Keratinocyte (primary cell): Measurements from ENCODE around the gene URAD. TPM values are rescaled to one million over a fixed set of nuclear protein-coding genes. Genes with fewer than 3 reads are reported as not detected.

Experiments used
- DNase-seq: peaks from one replicate; pipeline ENCODE4 v3.0.0-alpha.2; 2011; ENCODE audit warnings: low read depth, missing footprints, low spot score
- FAIRE-seq: peaks from 2 replicates; lab custom pipeline; 2011; peaks lifted over from hg19 to GRCh38; lab: Jason Lieb, UNC
- H2AFZ ChIP-seq: 2 replicates; pipeline ENCODE4 v1.6.0; 2012; ENCODE audit warnings: low read length, control low read depth, inconsistent platforms; ENCODE audit not compliant: control insufficient read depth
- H3K27ac ChIP-seq: 2 replicates; pipeline ENCODE4 v1.5.1; 2011; ENCODE audit warnings: low read length; ENCODE audit not compliant: control insufficient read depth, insufficient read depth
- H3K27me3 ChIP-seq: 3 replicates; pipeline ENCODE4 v1.6.0; 2011; ENCODE audit warnings: low read length; ENCODE audit not compliant: control insufficient read depth, insufficient read depth; ENCODE audit errors: extremely low read depth
- H3K36me3 ChIP-seq, 2 experiments: 2 replicates in 1 of 2; 3 replicates in 1 of 2; pipeline ENCODE4 v1.5.1; 2011; ENCODE audit warnings: low read length in 2 of 2, mild to moderate bottlenecking in 1 of 2; ENCODE audit not compliant: control insufficient read depth in 2 of 2, insufficient read depth in 2 of 2; ENCODE audit errors: extremely low read depth in 1 of 2
- H3K4me1 ChIP-seq: 3 replicates; pipeline ENCODE4 v1.5.1; 2011; ENCODE audit warnings: low read length; ENCODE audit not compliant: control insufficient read depth, insufficient read depth; ENCODE audit errors: extremely low read depth
- H3K4me2 ChIP-seq: 3 replicates; pipeline ENCODE4 v1.6.0; 2011; ENCODE audit warnings: low read depth, low read length; ENCODE audit not compliant: control insufficient read depth, insufficient read depth; ENCODE audit errors: extremely low read depth
- H3K4me3 ChIP-seq, 3 experiments: fragments of 200-600 bp in 1 of 3; sonication (generic) in 1 of 3; 2 replicates in 2 of 3; 3 replicates in 1 of 3; pipeline ENCODE4 v1.5.1; 2011 to 2016; ENCODE audit warnings: low read length in 3 of 3, mild to moderate bottlenecking in 3 of 3, control low read depth in 2 of 3, inconsistent platforms in 1 of 3, low read depth in 1 of 3, mixed read lengths in 1 of 3, mixed run types in 1 of 3, moderate library complexity in 1 of 3; ENCODE audit not compliant: control insufficient read depth in 2 of 3, insufficient read depth in 2 of 3; ENCODE audit errors: extremely low read depth in 1 of 3
- H3K79me2 ChIP-seq: 2 replicates; pipeline ENCODE4 v1.6.0; 2012; ENCODE audit warnings: low read length; ENCODE audit not compliant: control insufficient read depth, insufficient read depth
- H3K9ac ChIP-seq: 3 replicates; pipeline ENCODE4 v1.6.0; 2011; ENCODE audit warnings: low read length; ENCODE audit not compliant: control insufficient read depth, insufficient read depth; ENCODE audit errors: extremely low read depth
- H3K9me1 ChIP-seq: 3 replicates; pipeline ENCODE4 v1.6.0; 2011; ENCODE audit warnings: low read length; ENCODE audit not compliant: control insufficient read depth, insufficient read depth; ENCODE audit errors: extremely low read depth
- H3K9me3 ChIP-seq: 2 replicates; pipeline ENCODE4 v1.5.1; 2012; ENCODE audit warnings: low read depth, low read length; ENCODE audit not compliant: control insufficient read depth
- H4K20me1 ChIP-seq: 3 replicates; pipeline ENCODE4 v1.6.0; 2011; ENCODE audit warnings: low read length; ENCODE audit not compliant: control insufficient read depth, insufficient read depth; ENCODE audit errors: extremely low read depth
- CTCF ChIP-seq, 3 experiments: IDR thresholded peaks in 1 of 3; conservative IDR thresholded peaks in 1 of 3; optimal IDR thresholded peaks in 1 of 3; 2 replicates in 2 of 3; 3 replicates in 1 of 3; pipeline versions ENCODE3 to v1.5.1; 2011; ENCODE audit warnings: low read length in 3 of 3, mild to moderate bottlenecking in 3 of 3, moderate library complexity in 2 of 3, control low read depth in 1 of 3, inconsistent platforms in 1 of 3; ENCODE audit not compliant: insufficient read depth in 2 of 3; ENCODE audit errors: extremely low read depth in 1 of 3
- EZH2 ChIP-seq: IDR thresholded peaks from one replicate; pipeline ENCODE4 v1.6.1; 2012; ENCODE audit warnings: inconsistent platforms, mild to moderate bottlenecking, low read length, moderate library complexity
- dilution Hi-C: fragments of 300-500 bp; cut with MboI; formaldehyde crosslinking; loops from one replicate; pipeline ENCODE4 v1.7.0; 2020; ENCODE audit warnings: low sequenced_read_pairs; ENCODE audit not compliant: extremely low pct_ligation_motif_present
- polyA plus RNA-seq, 5 experiments: library from polyadenylated mRNA; depleted of rRNA in 3 of 5; stranded (reverse) in 3 of 5; stranded (forward) in 1 of 5; unstranded in 1 of 5; fragments of >200 nt; gene quantifications; 1 replicate in 1 of 5; 2 replicates in 3 of 5; 3 replicates in 1 of 5; pipeline versions ENCODE4 v1.2.1 to v1.2.3, GENCODE V29; 2011 to 2012; ENCODE audit warnings: missing spikeins in 2 of 5, low read depth in 1 of 5, low replicate concordance in 1 of 5

The URAD gene
- polyA plus RNA-seq, 1 donor (not counting 4 experiments of a cell fraction or from before 2014, with no cell fraction given): not detected

- FAIRE-seq (no peak), DNase-seq (no peak)
- H3K9me1 ChIP-seq: no peaks in the 10 kb centered on the region
- H3K4me3 ChIP-seq: no peak overlapping the region
- no peaks in the 10 kb centered on the region for H3K79me2 ChIP-seq
- no peaks in the 10 kb centered on the region for H3K27me3 ChIP-seq
- H2AFZ ChIP-seq: no peak overlapping the region
- no peaks in the 10 kb centered on the region for H3K36me3 ChIP-seq
- no peaks in the 10 kb centered on the region for H4K20me1 ChIP-seq
- no peaks in the 10 kb centered on the region for H3K4me1 ChIP-seq
- no peak overlapping the region for H3K4me2 ChIP-seq
- H3K9ac ChIP-seq: no peak overlapping the region
- dilution Hi-C loops: no loop called here
- H3K27ac ChIP-seq: no peak overlapping the region
- TF ChIP-seq CTCF (optimal IDR thresholded peaks at IDR 0.05 in 1 of 3, IDR thresholded peaks at IDR 0.05 in 1 of 3, conservative IDR thresholded peaks at IDR 0.05 in 1 of 3; ENCODE audit: extremely low read depth in 1 of 3, insufficient read depth in 2 of 3, low read length in 3 of 3) (no peak), EZH2 (no peak)
- no peaks in the 10 kb centered on the region for H3K9me3 ChIP-seq
Measured at GRCh38 chr13:27942972-27943371, 45.5 kb downstream of the URAD start.

GRCh38 chr13:27933580-27934328, 54.7 kb downstream of the URAD start:
- dilution Hi-C loops: no loop called here
- H3K79me2 ChIP-seq: no peaks in the 10 kb centered on the region
- no peaks in the 10 kb centered on the region for H4K20me1 ChIP-seq
- no peaks in the 10 kb centered on the region for H3K9me1 ChIP-seq
- TF ChIP-seq CTCF (optimal IDR thresholded peaks at IDR 0.05 in 1 of 3, IDR thresholded peaks at IDR 0.05 in 1 of 3, conservative IDR thresholded peaks at IDR 0.05 in 1 of 3; ENCODE audit: extremely low read depth in 1 of 3, insufficient read depth in 2 of 3, low read length in 3 of 3) (no peak), EZH2 (no peak)
- H3K4me2 ChIP-seq: no peak overlapping the region
- no peaks in the 10 kb centered on the region for H3K4me1 ChIP-seq
- no peak overlapping the region for H3K4me3 ChIP-seq
- peaks cover 29% of the 10 kb centered on the region for H3K27me3 ChIP-seq
- FAIRE-seq (no peak), DNase-seq (no peak)
- H3K27ac ChIP-seq: no peak overlapping the region
- H2AFZ ChIP-seq: no peak overlapping the region
- no peaks in the 10 kb centered on the region for H3K9me3 ChIP-seq
- no peaks in the 10 kb centered on the region for H3K36me3 ChIP-seq
- H3K9ac ChIP-seq: no peak overlapping the region
